LNCaP clone FGC (cell line): Measurements from ENCODE around the gene BRD4.
"Not testable (repeated sequence)": the region's sequence is repeated elsewhere in the genome, so short reads cannot be mapped to it uniquely, and the experiment has no call there.

ENCODE experiments used
- DNase-seq: peaks from one replicate; pipeline ENCODE4 v3.0.0-alpha.2; 2011; ENCODE audit warnings: low read depth
- H3K4me3 ChIP-seq: 2 replicates; pipeline ENCODE4 v1.5.1; 2011; ENCODE audit warnings: mild to moderate bottlenecking, low read depth, low read length, control low read depth
- TF ChIP-seq, protein P1 (sequence below): IDR thresholded peaks from 2 replicates; pipeline ENCODE4 v1.5.1; 2012; ENCODE audit warnings: mild to moderate bottlenecking; ENCODE audit not compliant: control insufficient read depth, insufficient read depth; ENCODE audit errors: extremely low read depth

The BRD4 gene

DNA sequence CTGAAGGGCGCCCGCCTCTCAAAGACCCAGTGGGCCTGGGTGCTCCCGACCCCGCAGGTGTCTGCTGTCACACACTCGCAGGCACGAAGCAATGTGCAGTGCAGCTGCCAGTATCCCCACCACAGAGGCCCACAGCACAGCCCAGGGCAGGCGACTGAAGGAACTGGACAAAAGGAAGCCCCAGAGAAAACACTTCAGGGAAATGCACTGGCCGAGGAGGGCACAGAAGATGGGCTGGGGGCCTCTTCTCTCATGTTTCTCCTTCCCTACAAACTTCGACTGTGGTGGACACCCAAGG, 37.2 kb upstream of the BRD4 start:
- no peak overlapping the region for H3K4me3 ChIP-seq
- DNase-seq: no peak
- TF ChIP-seq, protein P1, sequence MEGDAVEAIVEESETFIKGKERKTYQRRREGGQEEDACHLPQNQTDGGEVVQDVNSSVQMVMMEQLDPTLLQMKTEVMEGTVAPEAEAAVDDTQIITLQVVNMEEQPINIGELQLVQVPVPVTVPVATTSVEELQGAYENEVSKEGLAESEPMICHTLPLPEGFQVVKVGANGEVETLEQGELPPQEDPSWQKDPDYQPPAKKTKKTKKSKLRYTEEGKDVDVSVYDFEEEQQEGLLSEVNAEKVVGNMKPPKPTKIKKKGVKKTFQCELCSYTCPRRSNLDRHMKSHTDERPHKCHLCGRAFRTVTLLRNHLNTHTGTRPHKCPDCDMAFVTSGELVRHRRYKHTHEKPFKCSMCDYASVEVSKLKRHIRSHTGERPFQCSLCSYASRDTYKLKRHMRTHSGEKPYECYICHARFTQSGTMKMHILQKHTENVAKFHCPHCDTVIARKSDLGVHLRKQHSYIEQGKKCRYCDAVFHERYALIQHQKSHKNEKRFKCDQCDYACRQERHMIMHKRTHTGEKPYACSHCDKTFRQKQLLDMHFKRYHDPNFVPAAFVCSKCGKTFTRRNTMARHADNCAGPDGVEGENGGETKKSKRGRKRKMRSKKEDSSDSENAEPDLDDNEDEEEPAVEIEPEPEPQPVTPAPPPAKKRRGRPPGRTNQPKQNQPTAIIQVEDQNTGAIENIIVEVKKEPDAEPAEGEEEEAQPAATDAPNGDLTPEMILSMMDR: no peak

- H3K4me3 ChIP-seq: no peak overlapping the region
- DNase-seq: no peak
- TF ChIP-seq, protein P1: no peak
These were observed 36.7 kb upstream of the BRD4 start for GRCh38 chr19:15368798-15369593.

DNA sequence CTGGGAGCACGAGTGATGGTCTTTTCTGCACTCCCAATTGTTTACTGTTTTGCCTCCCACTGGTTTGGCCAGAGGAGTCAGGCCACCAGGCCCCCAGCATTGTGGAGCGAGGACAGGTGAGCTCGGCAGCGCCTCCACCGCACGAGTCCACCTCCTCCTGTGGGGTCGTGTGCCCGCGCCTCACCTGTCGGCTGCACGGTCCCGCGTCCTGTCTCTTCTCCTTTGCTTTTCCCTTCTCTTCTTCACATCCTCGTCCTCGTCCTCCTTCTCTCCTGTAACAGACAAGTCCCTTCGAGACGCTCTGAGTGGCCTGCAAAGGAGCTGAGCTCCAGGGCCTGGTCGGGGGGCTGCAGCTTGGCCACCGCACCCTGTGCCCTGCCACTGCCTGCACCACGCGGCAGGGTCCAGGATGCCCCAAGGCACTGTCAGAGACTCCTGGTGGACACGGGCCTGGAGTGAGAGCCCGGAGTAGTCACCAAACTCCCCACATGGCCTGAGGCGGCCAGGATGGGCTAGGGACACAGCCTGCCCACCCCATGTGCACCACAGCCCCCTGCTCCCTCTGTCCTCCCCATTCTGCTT, 35.8 kb upstream of the BRD4 start:
- DNase-seq: no peak
- TF ChIP-seq, protein P1: no peak
- H3K4me3 ChIP-seq: no peak overlapping the region

GRCh38 chr19:15367439-15367838, 35.1 kb upstream of the BRD4 start:
- H3K4me3 ChIP-seq: no peak overlapping the region
- DNase-seq: no peak
- TF ChIP-seq, protein P1: no peak

DNA sequence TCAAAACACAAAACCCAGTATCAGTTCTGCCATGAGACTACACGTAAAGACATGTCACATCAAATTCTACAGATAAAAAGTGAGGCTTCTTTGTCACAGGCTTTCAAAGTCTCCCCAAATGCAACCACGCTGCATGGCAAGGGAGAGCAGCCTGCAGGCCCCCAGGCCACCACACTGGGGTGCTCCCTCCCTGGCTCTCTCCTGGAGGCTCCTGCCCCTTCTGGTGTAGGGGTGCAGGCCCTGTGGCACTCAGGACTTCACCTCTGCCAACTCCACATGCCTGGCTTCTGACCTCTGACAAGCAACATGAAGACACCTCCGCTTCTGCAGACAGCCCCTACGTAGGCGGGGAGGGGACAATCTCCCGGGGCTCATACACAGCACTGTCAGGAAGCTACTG, 32.9 kb upstream of the BRD4 start:
- TF ChIP-seq, protein P1: no peak
- H3K4me3 ChIP-seq: no peak overlapping the region
- no peak for DNase-seq

GRCh38 chr19:15363791-15364190, 31.5 kb upstream of the BRD4 start:
- not testable (repeated sequence) for DNase-seq

DNA sequence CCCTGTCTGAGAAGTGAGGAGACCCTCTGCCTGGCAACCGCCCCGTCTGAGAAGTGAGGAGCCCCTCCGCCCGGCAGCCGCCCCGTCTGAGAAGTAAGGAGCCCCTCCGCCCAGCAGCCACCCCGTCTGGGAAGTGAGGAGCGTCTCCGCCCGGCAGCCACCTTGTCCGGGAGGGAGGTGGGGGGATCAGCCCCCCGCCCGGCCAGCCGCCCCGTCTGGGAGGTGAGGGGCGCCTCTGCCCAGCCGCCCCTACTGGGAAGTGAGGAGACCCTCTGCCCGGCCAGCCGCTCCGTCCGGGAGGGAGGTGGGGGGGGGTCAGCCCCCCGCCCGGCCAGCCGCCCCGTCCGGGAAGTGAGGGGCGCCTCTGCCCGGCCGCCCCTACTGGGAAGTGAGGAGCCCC, 30.7 kb upstream of the BRD4 start:
- H3K4me3 ChIP-seq, DNase-seq: not testable (repeated sequence)

More at GRCh38 chr19:15363791-15364190, 31.5 kb upstream of the BRD4 start:
- not testable (repeated sequence) for H3K4me3 ChIP-seq

DNA sequence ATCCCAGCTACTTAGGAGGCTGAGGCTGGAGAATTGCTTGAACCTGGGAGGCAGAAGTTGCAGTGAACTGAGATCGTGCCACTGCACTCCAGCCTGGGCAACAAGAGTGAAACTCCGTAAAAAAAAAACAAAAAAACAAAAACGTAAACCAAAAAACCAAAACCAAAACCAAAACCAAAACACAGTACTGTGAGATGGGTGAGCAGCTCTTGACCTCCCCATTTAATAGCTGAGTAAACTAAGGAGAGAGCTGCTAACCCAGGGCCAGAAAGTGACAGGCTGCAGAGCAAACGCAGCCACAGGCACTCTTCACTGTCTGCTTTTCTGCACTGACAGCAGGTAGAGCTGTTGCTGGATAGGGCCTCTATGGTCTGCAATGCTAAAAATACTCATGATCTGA, 27.7 kb upstream of the BRD4 start:
- H3K4me3 ChIP-seq, DNase-seq: not testable (repeated sequence)
